OCI-LY3 (cell line): ENCODE data around the gene ZNRD2.

Experiments used
- H2AFZ ChIP-seq: fragments of 200-600, 300-600 bp; shearing (Covaris generic); 2 replicates; pipeline ENCODE4 v1.6.0; 2014; ENCODE audit warnings: antibody characterized with exemption, low read depth, low read length
- H3K27ac ChIP-seq: fragments of 200-600, 300-600 bp; sonication (generic); 2 replicates; pipeline ENCODE4 v1.5.1; 2014; ENCODE audit warnings: mild to moderate bottlenecking, low read length, moderate library complexity, mixed read lengths
- H3K27me3 ChIP-seq: fragments of 200-600, 300-600 bp; sonication (generic); 2 replicates; pipeline ENCODE4 v1.6.1; 2014; ENCODE audit warnings: low read depth, low read length, mixed read lengths
- H3K36me3 ChIP-seq: fragments of 200-600, 300-600 bp; sonication (generic); replicated peaks from 2 replicates; pipeline ENCODE3; 2014; ENCODE audit warnings: low read depth, low read length, mixed read lengths
- H3K4me1 ChIP-seq: fragments of 300-600, 200-600 bp; sonication (generic); 2 replicates; pipeline ENCODE4 v1.6.1; 2014; ENCODE audit warnings: low read length, mixed read lengths
- H3K4me2 ChIP-seq: fragments of 200-600, 300-600 bp; sonication (generic); 2 replicates; pipeline ENCODE4 v1.6.1; 2014; ENCODE audit warnings: low read length, mixed read lengths
- H3K4me3 ChIP-seq: fragments of 300-600, 200-600 bp; sonication (generic); 2 replicates; pipeline ENCODE4 v1.5.1; 2014; ENCODE audit warnings: antibody characterized with exemption, mild to moderate bottlenecking, low read length, moderate library complexity
- H3K79me2 ChIP-seq: fragments of 300-600, 200-600 bp; shearing (Covaris generic); 2 replicates; pipeline ENCODE4 v1.6.1; 2014; ENCODE audit warnings: mild to moderate bottlenecking, low read length, mixed read lengths
- H3K9ac ChIP-seq: fragments of 300-600, 200-600 bp; shearing (Covaris generic); 2 replicates; pipeline ENCODE4 v1.6.0; 2014; ENCODE audit warnings: mild to moderate bottlenecking, low read length, moderate library complexity
- H3K9me3 ChIP-seq: fragments of 200-600, 300-600 bp; shearing (Covaris generic); 2 replicates; pipeline ENCODE4 v1.6.1; 2014; ENCODE audit warnings: low read length, mixed read lengths; ENCODE audit not compliant: insufficient read depth
- H4K20me1 ChIP-seq: fragments of 200-600, 300-600 bp; sonication (generic); 2 replicates; pipeline ENCODE4 v1.6.1; 2016; ENCODE audit warnings: low read length, mixed read lengths; ENCODE audit not compliant: insufficient read depth
- CTCF ChIP-seq: fragments of 200-600, 300-600 bp; sonication (generic); IDR thresholded peaks from 2 replicates; pipeline ENCODE4 v1.5.1; 2014; ENCODE audit warnings: antibody characterized with exemption, low read length, low read depth
- EZH2phosphoT487 ChIP-seq: fragments of 200-600 bp; shearing (Covaris generic); IDR thresholded peaks from 2 replicates; pipeline ENCODE4 v1.6.1; 2018; ENCODE audit warnings: antibody characterized with exemption, mixed run types, low read depth

Gene ZNRD2

DNA sequence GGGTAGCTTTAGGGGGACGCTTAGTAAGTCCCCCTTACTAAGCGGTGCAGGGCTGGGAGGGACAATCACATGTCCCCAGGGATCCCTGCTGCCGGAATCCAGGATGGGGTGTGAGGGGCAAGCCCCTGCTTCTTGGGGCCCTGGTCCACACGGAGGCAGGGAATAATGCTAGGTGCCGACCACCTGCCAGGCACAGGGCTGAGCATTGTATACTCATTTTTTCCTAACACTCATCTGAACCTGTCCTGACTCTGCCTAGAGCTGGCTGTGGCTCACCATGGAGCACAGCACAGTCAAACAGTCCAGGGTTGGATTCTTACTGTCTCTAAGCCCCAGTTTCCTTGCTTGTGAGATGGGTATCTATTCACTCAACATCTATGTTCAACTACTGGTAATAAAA, 10.7 kb upstream of the ZNRD2 start:
- Histone ChIP-seq H3K36me3 (no peaks in the 10 kb centered on the region), H4K20me1 (no peaks in the 10 kb centered on the region), H3K9me3 (no peaks in the 10 kb centered on the region), H3K4me1 (peaks cover 14% of the 10 kb centered on the region), H3K79me2 (no peaks in the 10 kb centered on the region), H3K9ac (no peak overlapping the region), H2AFZ (no peak overlapping the region), H3K4me3 (no peak overlapping the region), H3K27ac (no peak overlapping the region), H3K4me2 (no peak overlapping the region), H3K27me3 (peaks cover 9% of the 10 kb centered on the region)
- TF ChIP-seq CTCF (no peak), EZH2phosphoT487 (no peak)

DNA sequence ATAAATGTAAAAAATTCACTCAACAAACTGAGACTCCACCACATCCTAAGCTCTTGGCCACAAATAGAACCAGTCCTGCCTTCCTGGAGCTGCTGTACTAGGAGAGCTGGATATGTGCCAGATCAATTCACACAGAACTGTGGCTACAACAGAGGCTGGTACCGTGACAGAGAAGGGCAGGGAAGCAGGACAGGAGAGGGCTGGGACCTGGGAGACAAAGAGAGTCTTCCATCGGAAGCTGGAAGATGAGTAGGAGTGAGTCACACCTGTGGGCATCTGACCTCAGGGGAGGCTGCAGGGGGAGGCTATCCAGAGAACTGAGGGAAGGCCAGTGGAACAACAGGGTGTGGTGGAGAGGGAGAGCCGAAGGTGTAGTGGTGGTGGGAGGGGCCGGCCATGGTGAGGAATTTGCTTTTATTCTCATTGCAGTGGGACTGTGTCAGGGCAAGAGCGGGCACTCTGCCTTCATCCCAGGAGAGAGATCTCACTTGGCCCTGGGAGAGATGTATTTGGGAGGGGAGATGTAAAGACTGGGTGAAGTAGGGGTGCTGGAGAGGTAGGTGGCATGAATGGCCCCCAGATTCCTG, 10.2 kb upstream of the ZNRD2 start:
- H4K20me1 ChIP-seq: no peaks in the 10 kb centered on the region
- no peak for TF ChIP-seq CTCF
- TF ChIP-seq EZH2phosphoT487: no peak
- no peak overlapping the region for H2AFZ ChIP-seq
- no peak overlapping the region for H3K27ac ChIP-seq
- H3K4me3 ChIP-seq: no peak overlapping the region
- H3K9me3 ChIP-seq: no peaks in the 10 kb centered on the region
- H3K9ac ChIP-seq: no peak overlapping the region
- H3K36me3 ChIP-seq: no peaks in the 10 kb centered on the region
- H3K79me2 ChIP-seq: no peaks in the 10 kb centered on the region
- H3K4me1 ChIP-seq: peaks cover 14% of the 10 kb centered on the region
- peaks cover 9% of the 10 kb centered on the region for H3K27me3 ChIP-seq
- H3K4me2 ChIP-seq: no peak overlapping the region

- no peak overlapping the region for H3K4me3 ChIP-seq
- H3K4me1 ChIP-seq: peaks cover 14% of the 10 kb centered on the region
- no peaks in the 10 kb centered on the region for H3K9me3 ChIP-seq
- peaks cover 9% of the 10 kb centered on the region for H3K27me3 ChIP-seq
- no peak overlapping the region for H3K4me2 ChIP-seq
- H3K79me2 ChIP-seq: no peaks in the 10 kb centered on the region
- H3K9ac ChIP-seq: no peak overlapping the region
- no peak for TF ChIP-seq CTCF
- no peak overlapping the region for H2AFZ ChIP-seq
- H3K36me3 ChIP-seq: no peaks in the 10 kb centered on the region
- no peaks in the 10 kb centered on the region for H4K20me1 ChIP-seq
- H3K27ac ChIP-seq: no peak overlapping the region
These were observed 9.5 kb upstream of the ZNRD2 start for GRCh38 chr11:65560555-65561418.

DNA sequence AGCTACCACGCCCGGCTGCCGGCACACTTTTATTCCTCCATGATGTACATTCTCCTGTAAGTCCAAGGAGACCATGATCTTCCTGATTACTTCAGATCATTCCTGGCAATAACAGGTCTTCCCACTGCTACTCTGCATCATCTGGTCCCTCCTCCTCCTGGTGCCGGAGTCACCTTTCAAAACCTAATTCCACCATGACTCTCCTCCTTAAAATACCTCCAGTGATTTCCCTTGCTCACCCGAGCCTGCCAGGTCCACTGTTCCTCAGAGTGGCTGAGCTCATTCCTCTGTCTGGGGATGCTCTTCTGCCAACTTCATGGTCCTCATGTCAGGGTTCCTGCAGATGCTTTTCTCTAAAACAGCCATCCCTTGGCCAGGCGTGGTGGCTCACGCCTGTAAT, 8.3 kb upstream of the ZNRD2 start:
- peaks cover 4% of the 10 kb centered on the region for H3K36me3 ChIP-seq
- no peak overlapping the region for H2AFZ ChIP-seq
- peaks cover 14% of the 10 kb centered on the region for H3K4me1 ChIP-seq
- no peak overlapping the region for H3K4me2 ChIP-seq
- H3K79me2 ChIP-seq: no peaks in the 10 kb centered on the region
- no peak overlapping the region for H3K27ac ChIP-seq
- H3K9me3 ChIP-seq: no peaks in the 10 kb centered on the region
- no peak overlapping the region for H3K9ac ChIP-seq
- TF ChIP-seq EZH2phosphoT487: no peak
- no peak for TF ChIP-seq CTCF
- no peaks in the 10 kb centered on the region for H4K20me1 ChIP-seq
- H3K27me3 ChIP-seq: peaks cover 9% of the 10 kb centered on the region
- H3K4me3 ChIP-seq: no peak overlapping the region
